Astrocyte (in vitro differentiated cells and primary cell): Measurements from ENCODE around the gene MRPL10. TPM values are rescaled to one million over a fixed set of nuclear protein-coding genes. Genes with fewer than 3 reads are reported as not detected.

Experiments
- DNase-seq: peaks from one replicate; pipeline ENCODE4 v3.0.0-alpha.2; 2010; ENCODE audit warnings: low read depth
- FAIRE-seq: peaks from 2 replicates; lab custom pipeline; 2011; peaks lifted over from hg19 to GRCh38; lab: Jason Lieb, UNC
- H2AFZ ChIP-seq: 2 replicates; pipeline ENCODE4 v1.6.0; 2012; ENCODE audit warnings: low read depth, low read length, inconsistent platforms
- H3K27ac ChIP-seq: 2 replicates; pipeline ENCODE4 v1.5.1; 2011; ENCODE audit warnings: low read depth, low read length, inconsistent platforms
- H3K27me3 ChIP-seq: 2 replicates; pipeline ENCODE4 v1.6.0; 2011; ENCODE audit warnings: low read length, inconsistent platforms; ENCODE audit not compliant: insufficient read depth
- H3K36me3 ChIP-seq: 2 replicates; pipeline ENCODE4 v1.5.1; 2011; ENCODE audit warnings: low read length, inconsistent platforms; ENCODE audit not compliant: insufficient read depth
- H3K4me1 ChIP-seq: 2 replicates; pipeline ENCODE4 v1.5.1; 2011; ENCODE audit warnings: low read length, inconsistent platforms; ENCODE audit not compliant: insufficient read depth
- H3K4me2 ChIP-seq: 2 replicates; pipeline ENCODE4 v1.6.0; 2012; ENCODE audit warnings: low read length, inconsistent platforms
- H3K4me3 ChIP-seq: 2 replicates; pipeline ENCODE4 v1.5.1; 2011; ENCODE audit warnings: low read depth, mild to moderate bottlenecking, low read length, inconsistent platforms; ENCODE audit not compliant: insufficient read depth
- H3K79me2 ChIP-seq: 2 replicates; pipeline ENCODE4 v1.6.0; 2012; ENCODE audit warnings: mild to moderate bottlenecking, low read length, inconsistent platforms; ENCODE audit not compliant: insufficient read depth
- H3K9ac ChIP-seq: 2 replicates; pipeline ENCODE4 v1.6.0; 2012; ENCODE audit warnings: mild to moderate bottlenecking, low read length, inconsistent platforms
- H3K9me3 ChIP-seq: 2 replicates; pipeline ENCODE4 v1.5.1; 2012; ENCODE audit warnings: low read depth, mild to moderate bottlenecking, low read length, inconsistent platforms; ENCODE audit not compliant: insufficient read depth
- H4K20me1 ChIP-seq: 2 replicates; pipeline ENCODE4 v1.6.0; 2012; ENCODE audit warnings: low read length, inconsistent platforms; ENCODE audit not compliant: insufficient read depth
- H3K27ac Mint-ChIP-seq: one replicate; pipeline ENCODE4 v1.8.0; 2021; ENCODE audit warnings: mild to moderate bottlenecking, mixed read lengths; ENCODE audit not compliant: unreplicated experiment
- H3K27me3 Mint-ChIP-seq: one replicate; pipeline ENCODE4 v1.8.0; 2021; ENCODE audit warnings: low read depth, mixed read lengths; ENCODE audit not compliant: unreplicated experiment
- H3K36me3 Mint-ChIP-seq: one replicate; pipeline ENCODE4 v1.8.0; 2021; ENCODE audit warnings: low read depth, mixed read lengths; ENCODE audit not compliant: unreplicated experiment
- H3K4me1 Mint-ChIP-seq: one replicate; pipeline ENCODE4 v1.8.0; 2021; ENCODE audit warnings: low read depth, mixed read lengths; ENCODE audit not compliant: unreplicated experiment
- H3K4me3 Mint-ChIP-seq: one replicate; pipeline ENCODE4 v1.8.0; 2021; ENCODE audit warnings: mild to moderate bottlenecking, moderate library complexity, mixed read lengths; ENCODE audit not compliant: unreplicated experiment
- H3K9me3 Mint-ChIP-seq: one replicate; pipeline ENCODE4 v1.8.0; 2021; ENCODE audit warnings: mild to moderate bottlenecking, mixed read lengths; ENCODE audit not compliant: unreplicated experiment
- CTCF ChIP-seq: IDR thresholded peaks from 2 replicates; pipeline ENCODE4 v1.5.1; 2011; ENCODE audit warnings: low read depth, mild to moderate bottlenecking, inconsistent platforms, low read length, moderate library complexity; ENCODE audit not compliant: insufficient read depth
- EZH2 ChIP-seq: IDR thresholded peaks from 2 replicates; pipeline ENCODE4 v1.6.1; 2012; ENCODE audit warnings: mild to moderate bottlenecking, low read length, inconsistent platforms; ENCODE audit not compliant: insufficient read depth
- total RNA-seq: library from RNA; stranded (reverse); gene quantifications from 2 replicates; pipeline ENCODE4 v1.2.1, GENCODE V29; 2021

The MRPL10 gene
- total RNA-seq, 1 donor from 2014 or later: 33.2 TPM

GRCh38 chr17:47804461-47804860 is 26.9 kb downstream of the MRPL10 start:
- DNase-seq (no peak), FAIRE-seq (no peak)
- Histone ChIP-seq H2AFZ (no peak overlapping the region), H3K4me3 (no peak overlapping the region), H3K27ac (no peak overlapping the region), H3K36me3 (peaks cover 5% of the 10 kb centered on the region), H3K27me3 (peaks cover 27% of the 10 kb centered on the region), H3K79me2 (no peaks in the 10 kb centered on the region), H3K9me3 (no peaks in the 10 kb centered on the region), H3K4me2 (no peak overlapping the region), H4K20me1 (peaks cover 28% of the 10 kb centered on the region), H3K4me1 (no peaks in the 10 kb centered on the region), H3K9ac (no peak overlapping the region)
- Mint-ChIP-seq H3K4me1 (no peaks in the 10 kb centered on the region), H3K27me3 (peaks cover 40% of the 10 kb centered on the region), H3K9me3 (no peaks in the 10 kb centered on the region), H3K27ac (no peak overlapping the region), H3K4me3 (no peak overlapping the region), H3K36me3 (peaks cover 17% of the 10 kb centered on the region)
- TF ChIP-seq CTCF: no peak
- TF ChIP-seq EZH2: no peak

GRCh38 chr17:47803751-47804150 is 27.6 kb downstream of the MRPL10 start:
- Histone ChIP-seq H3K4me3 (no peak overlapping the region), H3K9ac (no peak overlapping the region), H3K9me3 (no peaks in the 10 kb centered on the region), H3K36me3 (no peaks in the 10 kb centered on the region), H4K20me1 (peaks cover 21% of the 10 kb centered on the region), H3K4me1 (no peaks in the 10 kb centered on the region), H3K79me2 (no peaks in the 10 kb centered on the region), H2AFZ (no peak overlapping the region), H3K27ac (no peak overlapping the region), H3K27me3 (peaks cover 27% of the 10 kb centered on the region), H3K4me2 (no peak overlapping the region)
- Mint-ChIP-seq H3K27ac (no peak overlapping the region), H3K4me1 (no peaks in the 10 kb centered on the region), H3K27me3 (peaks cover 40% of the 10 kb centered on the region), H3K4me3 (no peak overlapping the region), H3K9me3 (no peaks in the 10 kb centered on the region), H3K36me3 (peaks cover 17% of the 10 kb centered on the region)
- DNase-seq (no peak), FAIRE-seq (no peak)
- no peak for TF ChIP-seq CTCF
- TF ChIP-seq EZH2: no peak

- Histone ChIP-seq H3K9me3 (no peaks in the 10 kb centered on the region), H3K4me3 (no peak overlapping the region), H3K27me3 (peaks cover 27% of the 10 kb centered on the region), H3K9ac (no peak overlapping the region), H3K4me1 (no peaks in the 10 kb centered on the region), H3K79me2 (no peaks in the 10 kb centered on the region), H3K4me2 (no peak overlapping the region), H4K20me1 (peaks cover 15% of the 10 kb centered on the region), H2AFZ (no peak overlapping the region), H3K36me3 (no peaks in the 10 kb centered on the region), H3K27ac (no peak overlapping the region)
- Mint-ChIP-seq H3K36me3 (peaks cover 13% of the 10 kb centered on the region), H3K27ac (no peak overlapping the region), H3K9me3 (no peaks in the 10 kb centered on the region), H3K27me3 (peaks cover 44% of the 10 kb centered on the region), H3K4me1 (no peaks in the 10 kb centered on the region), H3K4me3 (no peak overlapping the region)
- FAIRE-seq (no peak), DNase-seq (no peak)
- TF ChIP-seq EZH2: no peak
- no peak for TF ChIP-seq CTCF
Observed at GRCh38 chr17:47803201-47803600, 28.1 kb downstream of the MRPL10 start.
